Activated CD4-positive, CD25-positive, alpha-beta regulatory T cell treated with anti-CD3 and anti-CD28 coated beads, Interleukin-2, amount 50 U/mL, for 16 hours (primary cell): ENCODE measurements around the gene ZNF593.

ENCODE experiments used
- DNase-seq: peaks from one replicate; pipeline ENCODE4 v3.0.0-alpha.2; 2020; ENCODE audit warnings: low read depth, low spot score

Gene ZNF593

DNA sequence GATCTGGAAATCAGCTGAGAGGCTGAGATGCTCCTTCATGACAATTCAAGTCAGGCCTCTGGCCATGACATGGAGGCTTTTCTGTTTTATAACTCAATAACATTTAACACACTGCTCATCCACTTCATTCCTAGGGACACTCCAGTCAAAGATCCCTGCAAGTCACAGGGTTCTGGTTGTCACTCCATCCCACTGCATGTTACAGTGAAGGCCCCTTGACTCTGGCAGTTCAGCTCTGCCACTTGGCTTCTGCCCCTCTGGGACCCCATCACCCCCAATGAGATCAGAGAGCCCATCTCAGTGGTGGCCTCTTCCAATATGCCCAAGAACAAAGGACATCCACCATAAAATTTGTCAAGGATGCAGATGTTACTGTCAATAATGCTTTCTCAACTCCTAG, 20.8 kb upstream of the ZNF593 start:
- no peak for DNase-seq

DNA sequence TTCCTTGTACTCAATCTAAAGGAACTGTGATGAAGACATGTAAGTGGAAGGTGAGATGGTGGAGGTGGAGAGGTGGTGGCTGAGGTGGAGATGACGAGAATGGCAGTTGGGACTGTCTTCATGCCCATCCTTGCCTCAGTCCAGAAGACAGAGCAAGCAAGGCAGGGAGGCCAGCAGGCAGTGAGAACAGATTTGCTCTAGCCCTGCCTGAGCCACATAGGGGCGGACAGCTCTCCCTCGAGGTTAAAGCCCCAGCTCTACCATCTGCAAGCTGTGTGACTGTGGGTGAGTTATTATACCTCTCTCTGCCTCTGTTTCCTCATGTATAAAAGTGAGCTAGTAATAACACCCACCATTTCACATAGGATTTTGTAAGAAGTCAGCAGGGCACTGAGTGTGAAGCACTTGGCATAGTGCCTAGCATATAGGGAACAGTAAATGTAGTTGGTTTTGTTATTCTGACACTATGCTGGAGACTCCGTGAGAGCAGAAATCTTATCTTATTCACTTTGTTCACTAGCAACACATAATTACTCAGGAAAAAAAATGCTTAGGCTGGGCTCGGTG, 15.7 kb upstream of the ZNF593 start:
- no peak for DNase-seq

DNA sequence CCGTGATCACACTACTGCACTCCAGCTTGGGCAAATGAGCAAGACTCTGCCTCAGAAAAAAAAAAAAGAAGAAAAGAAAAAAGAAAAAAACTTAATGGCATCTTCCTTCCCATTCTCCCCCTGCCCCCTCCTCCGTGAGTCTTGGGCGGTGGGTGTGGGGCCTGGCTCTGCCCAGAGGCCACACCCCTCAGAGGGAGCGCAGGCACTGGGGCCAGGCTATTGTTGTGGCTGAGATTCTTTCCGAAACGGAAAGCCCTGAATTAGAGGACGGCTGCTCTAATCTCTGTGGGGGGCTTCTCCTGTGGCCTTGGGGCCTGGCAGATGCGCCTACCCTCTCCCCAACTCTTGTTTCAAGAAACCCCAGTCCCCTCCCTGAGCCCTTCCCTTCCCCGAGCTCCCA, 15.0 kb upstream of the ZNF593 start:
- no peak for DNase-seq

DNA sequence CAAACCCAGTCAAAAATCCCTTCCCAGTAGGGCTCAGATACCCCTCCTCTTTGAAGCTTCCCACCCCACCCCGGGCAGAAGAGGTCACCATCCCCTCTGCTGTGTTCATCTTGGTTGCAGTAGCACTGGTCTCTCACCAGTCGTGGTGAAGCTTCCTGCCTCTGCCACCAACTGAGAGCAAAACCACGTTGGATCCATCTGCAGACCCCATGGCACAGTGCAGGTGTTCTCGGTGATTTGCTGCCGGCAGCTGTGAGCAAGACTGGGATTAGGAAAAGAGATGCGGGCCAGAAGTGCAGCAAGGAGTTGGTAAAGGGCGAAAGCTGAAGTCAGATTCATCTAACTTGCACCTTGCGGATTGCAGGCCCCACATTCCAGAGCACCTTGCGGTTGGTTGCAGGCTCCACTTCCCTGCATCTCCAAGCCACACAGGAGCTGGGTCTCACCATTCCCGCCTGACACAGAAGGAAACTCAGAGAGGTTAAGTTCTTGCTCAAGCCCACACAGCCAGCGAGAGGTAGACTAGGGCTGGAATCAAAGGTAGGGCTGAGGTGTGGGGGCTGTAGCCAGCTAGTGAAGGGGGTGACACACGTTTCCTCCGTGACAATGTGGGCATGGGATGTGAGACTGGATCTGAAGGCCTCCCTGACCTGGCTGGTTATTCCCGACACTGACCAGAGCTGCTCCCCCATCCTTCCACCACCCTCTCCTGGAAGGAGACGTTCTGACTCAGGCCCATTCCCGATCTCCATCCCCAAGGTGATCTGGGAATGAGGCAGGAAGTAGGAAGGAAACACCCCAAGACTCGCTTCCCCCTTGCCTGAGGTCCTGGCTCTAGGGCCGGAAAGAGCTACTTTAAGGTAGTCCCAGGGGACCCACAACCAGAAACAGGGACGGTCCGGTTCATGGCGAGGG, 14.1 kb upstream of the ZNF593 start:
- no peak for DNase-seq

DNA sequence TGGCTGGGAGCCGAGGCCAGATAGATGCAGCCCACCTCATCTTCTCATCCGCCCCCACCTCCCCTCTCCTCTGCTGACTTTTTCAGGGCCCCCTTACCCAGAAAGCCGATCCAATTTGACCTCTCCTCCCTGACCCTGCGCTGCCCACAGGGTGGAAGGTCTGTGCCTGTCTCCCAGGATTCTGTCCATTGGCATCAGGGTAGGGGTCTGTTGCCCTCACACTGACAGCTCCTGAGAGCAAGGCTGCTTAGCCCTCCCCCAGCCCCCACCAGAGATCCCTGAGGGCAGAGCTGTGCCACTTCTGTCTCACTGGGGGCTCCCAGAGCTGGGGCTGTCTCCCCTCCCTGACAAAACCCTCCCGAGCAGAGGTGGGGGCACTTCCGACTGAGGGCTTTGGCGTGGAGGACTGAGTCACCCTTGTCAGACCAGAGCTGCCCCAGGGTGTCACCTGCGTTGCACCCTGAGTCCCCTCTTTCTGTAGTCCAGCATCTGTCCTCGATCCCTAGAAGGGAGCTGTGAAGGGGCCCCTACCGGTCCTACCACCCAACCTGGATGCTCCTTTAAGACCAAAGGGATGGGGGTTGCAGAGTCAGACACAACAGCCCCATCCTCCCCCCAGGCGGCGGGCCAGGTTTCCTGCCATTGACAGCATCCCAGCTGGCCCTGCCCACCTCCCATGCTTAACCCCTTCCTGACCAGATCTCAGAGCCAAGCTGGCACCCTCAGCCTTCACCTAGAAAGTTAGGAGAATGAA, 13.2 kb upstream of the ZNF593 start:
- no peak for DNase-seq

DNA sequence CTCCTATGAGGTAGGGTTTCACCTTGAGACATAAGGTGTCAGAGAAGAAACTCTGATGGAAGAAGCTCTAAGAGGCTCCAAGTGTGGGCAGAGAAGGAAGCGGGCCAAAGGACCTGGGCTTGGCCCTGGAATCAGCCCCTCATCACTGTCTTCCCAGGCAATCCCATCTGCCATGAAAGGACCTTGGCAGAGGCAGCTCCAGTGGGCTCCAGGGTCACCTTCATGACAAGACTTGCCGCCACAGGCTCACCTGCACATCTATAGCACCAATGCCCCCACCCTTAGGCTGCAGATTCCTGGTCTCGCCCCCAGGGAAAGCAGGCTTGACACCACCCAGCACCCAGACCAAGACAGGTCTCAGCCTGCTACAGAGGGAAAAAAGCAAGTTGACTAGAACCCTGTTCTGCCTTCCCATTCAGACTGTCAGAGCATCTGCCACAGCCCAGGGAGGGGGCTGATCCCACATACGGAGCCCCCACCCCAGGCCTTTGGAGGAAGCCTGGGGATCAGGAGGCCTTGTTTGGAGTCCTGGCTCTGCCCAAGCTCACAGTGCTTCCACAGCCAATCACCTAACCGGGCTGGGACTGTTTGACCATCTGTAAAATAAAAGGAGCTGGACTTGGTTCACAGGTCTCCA, 11.3 kb upstream of the ZNF593 start:
- no peak for DNase-seq

DNA sequence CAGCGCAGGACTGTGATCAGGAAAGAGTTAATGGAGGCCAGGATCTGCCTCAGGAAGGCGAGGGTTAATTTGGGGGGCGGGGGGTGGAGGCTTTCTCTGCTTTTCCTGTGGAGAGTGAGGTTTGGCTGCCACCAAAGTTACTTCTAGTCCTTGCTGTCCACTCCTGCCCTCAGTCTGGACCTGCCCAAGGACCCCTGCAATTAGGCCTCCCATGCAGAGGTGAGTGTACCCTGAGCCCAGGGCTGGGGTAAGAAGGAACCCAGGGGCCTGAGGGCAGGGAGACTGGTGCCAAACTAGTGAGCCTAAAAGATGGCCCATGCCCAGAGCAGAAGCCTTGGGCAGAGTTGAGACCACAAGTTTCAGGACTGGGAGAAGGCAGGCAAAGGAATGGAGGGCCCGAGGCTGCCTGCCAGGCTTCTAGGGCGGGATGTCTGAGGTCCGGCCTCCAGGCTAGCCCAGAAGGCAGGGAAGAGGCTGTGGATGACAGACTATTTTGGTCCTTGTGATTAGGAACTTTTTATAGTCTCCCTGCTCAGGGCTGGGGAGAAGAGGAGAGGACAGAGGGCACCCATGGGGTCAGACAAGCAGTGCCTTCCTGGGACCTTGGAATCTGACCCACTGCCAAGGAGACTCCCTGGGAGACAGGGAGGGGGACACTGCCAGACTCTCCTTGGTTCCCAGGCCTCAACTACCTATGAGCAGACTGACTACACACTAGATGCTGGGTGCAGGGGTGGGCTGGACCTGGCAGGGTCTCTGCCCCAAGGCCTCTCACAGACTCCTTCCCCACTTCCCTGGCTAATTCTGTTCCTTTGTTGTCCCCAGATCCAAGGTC, 10.6 kb upstream of the ZNF593 start, which contains the start of gene FAM110D:
Gene FAM110D (plus strand): TSS at position 172 of the 835 bp plus-strand sequence. CDS start 2,213 bp downstream, outside the sequence.
- DNase-seq = no peak

DNA sequence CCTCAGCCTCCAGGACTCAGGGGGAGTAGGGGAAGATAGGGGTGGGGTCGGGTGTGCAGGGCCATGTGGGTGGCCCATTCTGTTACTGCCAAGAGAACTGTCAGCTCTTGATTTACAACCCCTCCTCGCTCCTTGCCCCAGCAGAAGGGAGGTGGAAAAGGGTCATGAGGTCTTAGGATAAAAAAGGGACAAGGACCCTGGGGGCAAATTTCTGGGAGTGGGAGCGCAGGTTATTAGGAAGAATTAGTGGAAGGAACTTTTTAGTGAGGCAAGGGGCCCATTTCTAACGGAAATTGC, 10.0 kb upstream of the ZNF593 start:
- DNase-seq = no peak

DNA sequence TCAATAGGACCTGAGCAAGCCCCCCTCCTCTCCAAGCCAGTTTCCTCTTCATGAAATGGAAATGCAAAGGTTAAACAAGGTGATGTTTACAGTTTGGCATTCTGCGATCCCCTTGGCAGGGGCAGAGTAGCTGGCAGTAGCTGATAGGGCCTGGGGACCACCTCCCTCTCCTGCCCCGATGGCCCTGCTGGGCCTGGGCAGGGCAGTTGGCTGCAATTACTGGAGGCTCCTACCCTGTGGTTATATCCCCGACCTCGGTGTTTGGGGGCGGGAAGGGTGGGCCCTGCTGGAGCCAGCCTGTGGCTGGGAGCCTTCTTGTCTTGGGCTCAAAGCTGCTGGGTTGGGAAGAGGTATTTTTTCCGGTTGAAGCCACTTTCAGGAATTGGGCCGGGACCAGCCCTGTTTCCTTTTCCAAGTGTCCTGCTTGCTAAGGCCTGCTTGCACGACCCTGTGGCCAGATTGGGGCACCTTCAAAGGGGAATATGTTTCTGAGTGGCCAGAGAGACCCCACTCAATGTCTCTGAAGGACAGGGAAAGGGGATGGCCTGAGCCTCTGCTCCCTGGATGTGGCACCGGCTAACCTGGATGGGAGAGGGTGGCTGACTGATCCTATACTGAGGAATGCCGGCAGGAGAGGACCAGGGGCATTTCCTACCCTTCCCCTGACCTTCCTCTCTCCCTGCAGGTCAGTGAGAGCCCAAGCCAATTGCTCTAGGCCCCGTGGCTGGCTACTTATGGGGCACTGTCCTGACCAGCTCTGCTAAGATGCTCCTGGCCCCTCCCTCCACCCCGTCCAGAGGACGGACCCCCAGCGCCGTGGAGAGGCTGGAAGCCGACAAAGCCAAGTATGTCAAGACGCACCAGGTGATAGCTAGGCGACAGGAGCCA, 8.9 kb upstream of the ZNF593 start:
- no peak for DNase-seq

DNA sequence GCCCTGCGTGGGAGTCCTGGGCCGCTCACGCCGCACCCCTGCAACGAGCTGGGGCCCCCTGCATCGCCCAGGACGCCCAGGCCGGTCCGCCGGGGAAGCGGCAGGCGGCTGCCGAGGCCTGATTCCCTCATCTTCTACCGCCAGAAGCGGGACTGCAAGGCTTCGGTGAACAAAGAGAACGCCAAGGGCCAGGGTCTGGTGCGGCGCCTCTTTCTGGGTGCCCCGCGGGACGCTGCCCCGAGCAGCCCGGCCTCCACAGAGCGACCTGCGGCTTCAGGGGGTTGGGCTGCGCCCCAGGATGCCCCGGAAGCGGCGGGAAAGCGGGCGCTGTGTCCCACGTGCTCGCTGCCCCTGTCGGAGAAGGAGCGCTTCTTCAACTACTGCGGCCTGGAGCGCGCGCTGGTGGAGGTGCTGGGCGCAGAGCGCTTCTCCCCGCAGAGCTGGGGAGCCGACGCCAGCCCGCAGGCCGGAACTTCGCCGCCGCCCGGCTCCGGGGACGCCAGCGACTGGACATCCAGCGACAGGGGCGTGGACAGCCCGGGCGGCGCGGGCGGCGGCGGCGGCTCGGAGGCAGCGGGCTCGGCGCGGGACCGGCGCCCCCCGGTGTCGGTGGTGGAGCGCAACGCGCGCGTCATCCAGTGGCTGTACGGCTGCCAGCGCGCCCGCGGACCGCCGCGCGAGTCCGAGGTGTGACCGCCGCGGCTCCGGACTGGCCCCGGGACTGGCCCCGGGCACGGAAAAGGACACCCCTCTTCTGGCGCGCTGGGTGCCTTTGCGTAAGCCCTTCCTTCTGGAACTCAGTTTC, 8.1 kb upstream of the ZNF593 start:
- DNase-seq = no peak

DNA sequence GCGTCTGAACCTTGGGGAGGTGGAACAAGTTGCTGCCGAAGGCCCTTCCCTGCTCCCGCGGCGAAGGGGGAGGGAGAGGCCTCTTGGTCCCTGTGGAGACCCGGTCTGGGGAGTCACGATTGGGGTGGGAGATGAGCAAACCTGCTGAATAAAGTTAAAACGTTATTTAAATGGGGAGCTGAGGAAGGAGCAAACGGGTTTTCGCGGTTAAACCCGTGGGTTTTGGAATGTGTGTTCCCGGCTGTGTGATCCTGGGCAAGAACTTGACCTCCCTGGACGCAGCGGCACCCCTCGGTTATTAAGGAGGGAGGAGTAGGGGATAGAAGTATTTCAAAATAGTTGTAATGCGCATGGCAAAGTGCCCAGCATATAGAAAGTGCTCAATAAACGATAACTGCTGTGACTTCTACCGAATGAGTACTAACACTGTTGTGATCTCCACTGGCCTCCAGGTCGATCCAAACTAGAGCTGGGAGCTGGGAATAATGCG, 7.4 kb upstream of the ZNF593 start:
- no peak for DNase-seq

DNA sequence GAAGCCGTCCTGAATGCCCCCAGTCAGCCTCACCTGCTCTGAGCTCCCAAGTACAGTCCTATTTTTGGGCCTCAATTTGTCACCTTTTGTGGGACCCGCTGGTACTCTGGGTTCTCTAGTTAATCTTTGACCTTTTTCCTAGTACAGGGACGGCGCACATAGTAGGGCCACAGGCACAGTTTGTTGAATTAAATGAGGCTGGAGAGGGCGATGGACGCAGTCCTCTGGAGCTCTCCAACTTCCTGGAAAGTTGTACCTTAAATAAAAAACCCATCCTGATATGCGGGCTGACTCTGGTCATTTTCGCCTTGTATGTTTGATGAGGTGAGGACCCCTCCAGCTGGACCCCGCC, 6.0 kb upstream of the ZNF593 start:
- no peak for DNase-seq

DNA sequence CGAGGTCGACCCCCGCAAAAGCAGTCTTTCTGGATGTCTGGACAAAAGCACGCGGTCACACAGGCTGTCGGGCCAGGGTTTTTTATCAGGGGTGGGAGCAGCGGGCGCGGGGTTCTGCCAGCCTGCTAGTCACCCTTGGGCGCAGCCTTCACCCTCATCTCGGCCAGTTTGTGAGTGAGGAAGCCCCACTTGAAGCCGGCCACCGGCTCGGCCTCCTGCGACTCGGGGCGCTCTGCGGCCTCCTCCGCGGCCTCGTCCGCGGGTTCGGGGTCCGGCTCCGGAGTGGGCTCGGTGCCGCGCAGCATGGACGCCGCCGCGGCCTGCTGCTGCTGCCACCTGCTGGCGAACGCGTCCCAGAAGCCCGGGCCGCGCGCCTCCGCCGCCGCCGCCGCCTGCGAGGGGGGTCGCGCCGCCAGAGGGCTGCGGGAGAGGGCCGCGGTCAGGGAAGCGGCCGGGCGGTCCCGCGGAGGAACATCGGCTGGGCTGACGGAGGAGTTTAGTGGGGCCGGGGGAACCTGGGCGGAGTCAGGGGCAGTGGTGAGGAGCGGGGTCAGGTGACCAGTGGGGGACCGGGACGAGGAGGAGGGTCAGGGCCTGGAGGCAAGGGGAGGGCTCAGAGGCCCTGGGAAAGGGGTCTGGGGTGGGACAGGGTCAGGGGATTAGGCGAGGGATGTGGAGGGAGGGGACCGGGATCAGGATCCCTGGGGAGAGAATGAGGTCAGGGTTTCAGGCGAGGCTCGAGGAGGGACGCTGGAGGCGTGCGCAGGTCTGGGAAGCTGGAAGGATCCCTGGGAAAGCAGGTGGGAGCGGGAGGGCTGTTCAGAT, 5.5 kb upstream of the ZNF593 start:
- no peak for DNase-seq

DNA sequence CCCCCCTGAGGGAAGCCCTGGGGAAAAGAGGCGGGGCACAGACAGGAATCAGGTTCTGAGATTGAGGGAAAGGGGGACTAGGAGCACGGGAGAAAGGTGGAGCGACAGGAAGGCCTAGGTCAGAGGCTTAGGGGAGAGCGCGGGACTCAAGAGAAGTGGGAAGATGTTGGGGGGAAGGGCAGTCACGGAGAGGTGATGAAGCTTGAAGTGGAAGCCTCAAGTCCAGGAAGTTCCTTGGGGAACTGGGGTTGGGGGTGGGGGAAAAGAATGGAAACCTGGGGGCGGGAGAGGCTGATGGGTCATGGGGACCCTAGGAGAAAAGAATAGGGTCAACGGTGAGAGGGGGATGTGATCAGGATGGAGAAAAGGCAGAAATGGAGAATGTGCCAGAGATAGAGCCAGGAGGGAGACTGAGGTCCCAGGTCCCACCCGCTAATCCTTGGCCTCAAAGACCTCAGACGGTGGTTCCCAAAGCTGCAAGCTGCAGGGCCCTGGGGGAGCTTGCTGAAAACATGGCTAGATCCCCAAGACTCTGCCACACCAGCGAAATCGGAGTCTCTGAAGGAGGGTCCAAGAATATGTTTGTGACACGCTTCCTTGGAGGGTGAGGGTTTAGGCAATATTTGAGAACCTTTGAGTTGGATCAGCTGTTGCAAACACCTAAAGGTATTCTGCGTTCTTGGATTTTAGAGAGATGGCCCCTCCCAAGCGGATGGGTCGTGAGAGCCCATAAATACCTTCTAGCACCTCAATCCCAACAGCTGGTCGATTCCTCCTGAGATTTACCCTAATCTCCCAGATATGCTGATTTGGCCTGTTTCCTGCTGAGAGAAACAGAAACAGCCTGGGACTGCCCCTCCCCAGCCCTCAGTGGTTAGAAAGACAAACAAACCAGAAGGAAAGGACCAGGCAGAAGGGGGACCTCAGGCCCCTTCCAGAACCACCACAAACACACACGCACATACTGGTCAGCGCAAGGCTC, 4.6 kb upstream of the ZNF593 start:
- DNase-seq = no peak

DNA sequence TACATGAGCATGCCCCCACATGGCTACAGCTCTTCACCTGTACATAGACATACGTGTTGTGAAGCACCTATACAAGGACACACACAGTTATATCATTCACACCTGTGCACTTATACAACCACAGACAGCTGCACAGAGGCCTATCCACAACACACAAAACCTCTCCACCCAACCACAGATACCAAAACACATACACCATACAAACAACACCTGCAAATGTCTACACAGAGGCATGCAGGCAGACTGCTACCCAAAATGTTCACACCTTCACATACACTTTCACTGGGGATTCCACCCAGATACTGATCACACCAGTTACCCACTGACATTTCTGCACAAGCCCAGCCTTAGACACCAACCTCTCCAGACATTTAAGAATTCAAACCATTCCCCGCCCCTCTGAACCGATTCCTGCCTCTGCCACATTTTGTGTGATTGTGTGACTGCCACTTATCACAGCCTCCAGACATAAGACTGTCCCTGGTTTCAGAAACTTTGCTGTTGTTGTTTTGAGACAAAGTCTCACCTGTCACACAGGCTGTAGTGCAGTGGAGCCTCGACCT, 2.9 kb upstream of the ZNF593 start:
- no peak for DNase-seq

DNA sequence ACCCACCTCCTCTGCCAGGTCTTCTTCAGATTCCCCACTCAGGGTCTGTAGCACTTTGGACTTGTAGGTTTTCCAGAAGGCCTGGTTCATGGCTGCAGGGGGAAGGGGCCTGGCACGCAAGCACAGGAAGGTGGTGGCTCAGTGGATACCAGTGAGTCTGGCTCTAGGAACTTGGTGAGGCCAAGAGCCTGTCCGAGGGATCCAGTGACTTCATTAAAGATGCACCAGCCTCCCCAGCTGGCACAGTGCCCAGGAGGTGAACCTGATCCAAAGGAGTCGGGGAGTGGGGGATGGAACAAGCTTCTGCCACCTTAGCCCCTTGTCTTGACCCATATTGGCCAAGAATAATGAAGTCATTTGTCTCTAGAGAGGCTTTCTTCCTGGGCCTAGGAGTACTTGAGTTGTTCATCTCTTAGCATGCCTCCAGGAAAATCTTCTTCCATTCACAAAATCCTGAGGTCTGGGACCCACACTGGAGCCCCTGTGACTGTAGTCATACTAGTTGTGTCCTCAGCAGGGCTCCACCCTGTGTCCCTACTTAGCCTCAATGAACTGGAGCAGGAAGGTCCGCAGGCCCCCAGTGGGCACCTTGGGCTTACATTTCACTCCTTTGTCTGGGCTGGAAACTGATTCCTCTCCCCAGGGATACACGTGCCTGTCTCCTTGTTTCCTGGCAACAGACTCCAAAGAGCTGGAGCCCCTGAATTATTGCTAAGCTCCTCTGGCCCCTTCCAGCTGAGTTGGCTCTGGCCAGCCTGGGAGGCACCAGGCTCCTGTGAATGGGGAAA, 1.1 kb upstream of the ZNF593 start, which contains the start of gene C1orf232:
Gene C1orf232 (minus strand): TSS at position 554 of the 788 bp plus-strand sequence. CDS start 464 bp downstream, at position 90.
- DNase-seq = no peak
